HCT116 (cell line): ENCODE measurements around the gene GTF2H4. TPM values are rescaled to one million over a fixed set of nuclear protein-coding genes. Genes with fewer than 3 reads are reported as not detected.

Experiments
- ATAC-seq: fragments of 200-7000 bp; cut with Tn5 transposase; 2 replicates; pipeline ENCODE4 v1.9.1; 2020; ENCODE audit warnings: mild to moderate bottlenecking, moderate library complexity
- BruUV-seq: library from RNA; stranded (reverse); fragments of 400-500 nt; replicated peaks from 2 replicates; lab custom pipeline; 2021; lab: Mats Ljungman, UMichigan
- CTCF ChIA-PET: fragments of 300-600 bp; sonication (Branson Sonifier 250); formaldehyde crosslinking; loops from one replicate; lab custom pipeline; 2021; ENCODE audit warnings: antibody characterized with exemption; lab: Charles Lee
- POLR2A ChIA-PET: fragments of 300-600, 350-600 bp; sonication (Branson Sonifier 250); formaldehyde crosslinking; loops from one replicate; lab custom pipeline; 2021; ENCODE audit warnings: antibody characterized with exemption; lab: Charles Lee
- RAD21 ChIA-PET, 2 experiments: fragments of 300-600 bp; sonication (Branson Sonifier 250); formaldehyde crosslinking; loops; one replicate each; lab custom pipeline; 2023; ENCODE audit warnings: low total read pairs in 2 of 2; ENCODE audit not compliant: uncharacterized antibody in 2 of 2, unreplicated experiment in 2 of 2, low non-redundant PET in 1 of 2; lab: Charles Lee
- DNase-seq: peaks from one replicate; pipeline ENCODE4 v3.0.0-alpha.2; 2010; ENCODE audit warnings: low read depth, low spot score
- H2AFZ ChIP-seq: fragments of 200-600 bp; shearing (Covaris generic), sonication (generic); 2 replicates; pipeline ENCODE4 v1.6.1; 2017; ENCODE audit warnings: low read depth, mixed run types, mixed read lengths, antibody characterized with exemption, low read length; ENCODE audit not compliant: poor library complexity, severe bottlenecking
- H3K27ac ChIP-seq: 2 replicates; pipeline ENCODE4 v1.5.1; 2012; ENCODE audit warnings: low read depth, low read length
- H3K27me3 ChIP-seq: fragments of 200-600 bp; sonication (generic); 2 replicates; pipeline ENCODE4 v1.6.1; 2016; ENCODE audit warnings: mixed run types, low read length, mixed read lengths; ENCODE audit not compliant: insufficient read depth
- H3K36me3 ChIP-seq, 2 experiments: fragments of 200-500 bp in 1 of 2; fragments of 200-600 bp in 1 of 2; sonication (Bioruptor generic) in 1 of 2; sonication (generic) in 1 of 2; 2 replicates each; pipeline versions ENCODE4 v1.5.1 to v1.6.1; 2014 to 2016; ENCODE audit warnings: low read length in 2 of 2, inconsistent platforms in 1 of 2, mixed read lengths in 1 of 2, mixed run types in 1 of 2; ENCODE audit not compliant: insufficient read depth in 2 of 2, control insufficient read depth in 1 of 2
- H3K4me1 ChIP-seq, 2 experiments: fragments of 200-600 bp in 1 of 2; sonication (generic) in 1 of 2; 2 replicates each; pipeline versions ENCODE4 v1.5.1 to v1.6.1; 2012 to 2017; ENCODE audit warnings: low read length in 2 of 2, inconsistent platforms in 1 of 2, mild to moderate bottlenecking in 1 of 2, mixed read lengths in 1 of 2, mixed run types in 1 of 2, moderate library complexity in 1 of 2; ENCODE audit not compliant: insufficient read depth in 2 of 2, control insufficient read depth in 1 of 2
- H3K4me2 ChIP-seq: fragments of 200-600 bp; sonication (generic); 2 replicates; pipeline ENCODE4 v1.6.1; 2017; ENCODE audit warnings: mixed run types, low read length, mixed read lengths
- H3K4me3 ChIP-seq, 2 experiments: fragments of 200-600 bp in 1 of 2; sonication (generic) in 1 of 2; replicated peaks in 1 of 2; 2 replicates each; pipeline ENCODE4 v1.5.1; 2011 to 2016; ENCODE audit warnings: low read length in 2 of 2, control low read depth in 1 of 2, low read depth in 1 of 2, mild to moderate bottlenecking in 1 of 2, mixed read lengths in 1 of 2, mixed run types in 1 of 2
- H3K79me2 ChIP-seq: fragments of 200-600 bp; sonication (generic); 2 replicates; pipeline ENCODE4 v1.6.1; 2017; ENCODE audit warnings: mild to moderate bottlenecking, mixed run types, low read length, moderate library complexity, mixed read lengths; ENCODE audit not compliant: insufficient read depth
- H3K9ac ChIP-seq: fragments of 200-600 bp; sonication (generic); 2 replicates; pipeline ENCODE4 v1.6.1; 2016; ENCODE audit warnings: low read length, mixed read lengths
- H3K9me2 ChIP-seq: fragments of 200-600 bp; sonication (generic), shearing (Covaris generic); 2 replicates; pipeline ENCODE4 v1.6.1; 2017; ENCODE audit warnings: mixed run types, mild to moderate bottlenecking, moderate library complexity; ENCODE audit not compliant: insufficient read depth
- H3K9me3 ChIP-seq, 2 experiments: fragments of 200-500 bp in 1 of 2; fragments of 200-600 bp in 1 of 2; sonication (Bioruptor generic) in 1 of 2; sonication (generic) in 1 of 2; 2 replicates each; pipeline ENCODE4 v1.6.1; 2014 to 2017; ENCODE audit warnings: low read length in 2 of 2, mixed read lengths in 2 of 2, inconsistent platforms in 1 of 2, low read depth in 1 of 2, mild to moderate bottlenecking in 1 of 2, mixed run types in 1 of 2, moderate library complexity in 1 of 2; ENCODE audit not compliant: control insufficient read depth in 1 of 2, insufficient read depth in 1 of 2
- H4K20me1 ChIP-seq: fragments of 200-600 bp; sonication (generic), shearing (Covaris generic); 2 replicates; pipeline ENCODE4 v1.6.1; 2017; ENCODE audit warnings: mixed run types, mild to moderate bottlenecking, moderate library complexity; ENCODE audit not compliant: insufficient read depth
- CTCF ChIP-seq, 3 experiments: fragments of 200-600 bp in 1 of 3; sonication (generic) in 1 of 3; IDR thresholded peaks in 2 of 3; conservative IDR thresholded peaks in 1 of 3; 2 replicates each; pipeline ENCODE4 v1.5.1; 2012 to 2017; ENCODE audit warnings: low read depth in 2 of 3, low read length in 2 of 3, antibody characterized with exemption in 1 of 3, borderline replicate concordance in 1 of 3, control low read depth in 1 of 3, mild to moderate bottlenecking in 1 of 3, mixed read lengths in 1 of 3, mixed run types in 1 of 3, moderate library complexity in 1 of 3; ENCODE audit not compliant: insufficient read depth in 1 of 3
- EGR1 ChIP-seq: IDR thresholded peaks from 2 replicates; pipeline ENCODE4 v1.6.1; 2012; ENCODE audit warnings: low read depth
- EZH2phosphoT487 ChIP-seq: fragments of 200-600 bp; IDR thresholded peaks from 2 replicates; pipeline ENCODE4 v1.6.1; 2018; ENCODE audit warnings: antibody characterized with exemption, borderline replicate concordance
- FOSL1 ChIP-seq: IDR thresholded peaks from 2 replicates; pipeline ENCODE4 v1.6.1; 2012; ENCODE audit warnings: low read depth
- POLR2A ChIP-seq: IDR thresholded peaks from 2 replicates; pipeline ENCODE4 v1.7.0; 2011; ENCODE audit warnings: borderline replicate concordance; ENCODE audit not compliant: insufficient read depth, insufficient read length; ENCODE audit errors: extremely low read depth
- POLR2AphosphoS5 ChIP-seq: IDR thresholded peaks from 2 replicates; pipeline ENCODE4 v1.6.1; 2011; ENCODE audit warnings: mild to moderate bottlenecking, low read depth, low read length, moderate library complexity
- RAD21 ChIP-seq: IDR thresholded peaks from 2 replicates; pipeline ENCODE4 v1.6.1; 2012; ENCODE audit warnings: low read depth, mild to moderate bottlenecking
- REST ChIP-seq: IDR thresholded peaks from 2 replicates; pipeline ENCODE4 v1.6.1; 2012; ENCODE audit warnings: low read depth
- SIN3A ChIP-seq: IDR thresholded peaks from 2 replicates; pipeline ENCODE4 v1.6.1; 2012; ENCODE audit warnings: low read depth
- SRF ChIP-seq: IDR thresholded peaks from 2 replicates; pipeline ENCODE4 v1.6.1; 2012; ENCODE audit warnings: low read depth
- TCF7L2 ChIP-seq: IDR thresholded peaks from 2 replicates; pipeline ENCODE4 v1.7.0; 2011; ENCODE audit warnings: borderline replicate concordance, inconsistent platforms; ENCODE audit not compliant: insufficient read depth, insufficient read length; ENCODE audit errors: extremely low read depth
- ZFX ChIP-seq: fragments of 450-650 bp; IDR thresholded peaks from 2 replicates; pipeline ENCODE4 v1.6.1; 2017
- ZNF274 ChIP-seq: fragments of 200-500 bp; sonication (Bioruptor generic); IDR thresholded peaks from 2 replicates; pipeline ENCODE4 v1.6.1; 2014; ENCODE audit warnings: mild to moderate bottlenecking, low read depth, low read length, inconsistent platforms
- intact Hi-C: fragments of 100-400 bp; cut with micrococcal nuclease; formaldehyde crosslinking; loops from 2 replicates; pipeline ENCODE4 v1.10.0; 2022
- total RNA-seq: library from RNA; stranded (reverse); gene quantifications from one replicate; pipeline ENCODE4 v1.2.1, GENCODE V29; 2021; ENCODE audit not compliant: unreplicated experiment
- TF ChIP-seq, protein P1 (sequence below): IDR thresholded peaks from 2 replicates; pipeline ENCODE4 v1.6.1; 2012

Gene GTF2H4
- total RNA-seq, 1 experiment from 2014 or later: 59.7 TPM

- Histone ChIP-seq H3K36me3 (peaks cover 67 to 71% of the 10 kb centered on the region in 2 experiments), H3K4me3 (no peak overlapping the region), H3K27me3 (no peaks in the 10 kb centered on the region), H3K27ac (no peak overlapping the region), H3K9me3 (no peaks in the 10 kb centered on the region), H3K4me1 (no peaks in the 10 kb centered on the region), H3K4me2 (no peak overlapping the region), H2AFZ (no peak overlapping the region), H3K9ac (no peak overlapping the region), H3K9me2 (no peaks in the 10 kb centered on the region), H4K20me1 (no peaks in the 10 kb centered on the region), H3K79me2 (peaks cover 12% of the 10 kb centered on the region; the same call in 1 of the 2 replicates)
- no TSS peak for BruUV-seq
- TF ChIP-seq EZH2phosphoT487 (no peak), ZNF274 (no peak), TCF7L2 (no peak), ZFX (no peak)
- CTCF ChIA-PET: no interaction called here
- DNase-seq (no peak), ATAC-seq (no peak)
- POLR2A ChIA-PET: interaction anchor here (1.0 kb wide), 1 partner anchor 11 kb away, joined by 4 read pairs; the partner anchor contains the start of gene DDR1
- intact Hi-C loops: no loop called here
- RAD21 ChIA-PET: no interaction called here
Observed at GRCh38 chr6:30894935-30895334, 13.1 kb upstream of the GTF2H4 start.

DNA sequence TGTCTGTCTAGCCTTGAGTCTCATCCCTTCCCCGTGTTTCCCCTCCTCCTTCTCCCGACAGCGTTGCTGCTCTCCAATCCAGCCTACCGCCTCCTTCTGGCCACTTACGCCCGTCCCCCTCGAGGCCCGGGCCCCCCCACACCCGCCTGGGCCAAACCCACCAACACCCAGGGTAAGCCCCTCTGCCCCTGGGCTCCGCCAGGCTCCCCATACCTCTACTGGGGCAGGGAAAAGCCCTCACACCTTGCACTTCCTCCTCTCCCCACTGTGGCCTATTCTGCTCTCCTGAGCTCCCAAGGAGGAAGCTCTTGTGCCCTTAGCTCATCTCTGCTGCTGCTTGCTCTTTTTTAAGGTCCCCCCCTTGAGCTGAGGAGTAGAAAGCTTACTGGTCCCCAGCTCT lies 12.7 kb upstream of the GTF2H4 start:
- H4K20me1 ChIP-seq: no peaks in the 10 kb centered on the region
- ChIA-PET POLR2A (interaction anchor here (1.0 to 1.4 kb wide), 2 partner anchors 10 to 11 kb away, joined by 4 read pairs; partner anchors contain the start of gene DDR1), RAD21 (no interaction called here), CTCF (no interaction called here)
- no peak overlapping the region for H3K4me2 ChIP-seq
- no peak for DNase-seq
- no peaks in the 10 kb centered on the region for H3K27me3 ChIP-seq
- ATAC-seq: no peak
- BruUV-seq: no TSS peak
- H3K4me1 ChIP-seq: no peaks in the 10 kb centered on the region
- H2AFZ ChIP-seq: no peak overlapping the region
- H3K79me2 ChIP-seq: peaks cover 8% of the 10 kb centered on the region; the same call in 1 of the 2 replicates
- H3K4me3 ChIP-seq: no peak overlapping the region
- H3K9me2 ChIP-seq: no peaks in the 10 kb centered on the region
- no peaks in the 10 kb centered on the region for H3K9me3 ChIP-seq
- TF ChIP-seq CTCF (IDR thresholded peaks at IDR 0.05 in 2 of 3, conservative IDR thresholded peaks at IDR 0.05 in 1 of 3; ENCODE audit: borderline replicate concordance in 1 of 3, insufficient read depth in 1 of 3, low read depth in 2 of 3, low read length in 2 of 3): no peak
- TF ChIP-seq ZNF274: no peak
- no peak for TF ChIP-seq SIN3A
- TF ChIP-seq RAD21: no peak
- TF ChIP-seq SRF: no peak
- no peak for TF ChIP-seq EGR1
- no peak for TF ChIP-seq POLR2AphosphoS5
- no peak for TF ChIP-seq POLR2A
- TF ChIP-seq, protein P1, sequence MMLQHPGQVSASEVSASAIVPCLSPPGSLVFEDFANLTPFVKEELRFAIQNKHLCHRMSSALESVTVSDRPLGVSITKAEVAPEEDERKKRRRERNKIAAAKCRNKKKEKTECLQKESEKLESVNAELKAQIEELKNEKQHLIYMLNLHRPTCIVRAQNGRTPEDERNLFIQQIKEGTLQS: no peak
- no peak for TF ChIP-seq REST
- no peak for TF ChIP-seq FOSL1
- no peak overlapping the region for H3K9ac ChIP-seq
- H3K36me3 ChIP-seq: peaks cover 64 to 67% of the 10 kb centered on the region in 2 experiments
- H3K27ac ChIP-seq: no peak overlapping the region
- intact Hi-C loops: no loop called here
